ENCODE data around the gene KLHDC1. TPM values are rescaled to one million over a fixed set of nuclear protein-coding genes. Genes with fewer than 3 reads are reported as not detected.
"Not testable (repeated sequence)": the region's sequence is repeated elsewhere in the genome, so short reads cannot be mapped to it uniquely, and the experiment has no call there.

Gene KLHDC1
- total RNA-seq, 1 donor from 2014 or later, result 7.4 TPM

- Histone ChIP-seq H3K9me3 (no peaks in the 10 kb centered on the region), H3K4me3 (no peak overlapping the region), H3K27ac (no peak overlapping the region), H3K27me3 (ENCODE audit: low read depth) (no peaks in the 10 kb centered on the region), H3K36me3 (peaks cover 8% of the 10 kb centered on the region), H3K4me1 (no peaks in the 10 kb centered on the region)
- no peak for DNase-seq
- ATAC-seq, result no peak
- no peak for TF ChIP-seq CTCF (IDR thresholded peaks at IDR 0.05)
- intact Hi-C loops (cut with DNase I), result no loop called here
Observed at GRCh38 chr14:49703965-49704364, 11.0 kb downstream of the KLHDC1 start.

- ATAC-seq, result not testable (repeated sequence)
Observed at GRCh38 chr14:49704471-49704870, 11.6 kb downstream of the KLHDC1 start.

GRCh38 chr14:49710993-49711392 lies 18.1 kb downstream of the KLHDC1 start:
- H3K9me3 ChIP-seq; H3K4me1 ChIP-seq; intact Hi-C loops (cut with DNase I); H3K27me3 ChIP-seq (ENCODE audit: low read depth); ATAC-seq; H3K27ac ChIP-seq; H3K4me3 ChIP-seq; DNase-seq: not testable (repeated sequence)
- peaks cover 31% of the 10 kb centered on the region for H3K36me3 ChIP-seq

More at GRCh38 chr14:49704471-49704870, 11.6 kb downstream of the KLHDC1 start:
- H3K4me3 ChIP-seq; H3K27ac ChIP-seq; H3K36me3 ChIP-seq; H3K27me3 ChIP-seq (ENCODE audit: low read depth); intact Hi-C loops (cut with DNase I); H3K4me1 ChIP-seq; DNase-seq; H3K9me3 ChIP-seq: not testable (repeated sequence)

- no peaks in the 10 kb centered on the region for H3K27me3 ChIP-seq (ENCODE audit: low read depth)
- no peaks in the 10 kb centered on the region for H3K9me3 ChIP-seq
- TF ChIP-seq CTCF (IDR thresholded peaks at IDR 0.05), result no peak
- no peaks in the 10 kb centered on the region for H3K4me1 ChIP-seq
- intact Hi-C loops (cut with DNase I), result no loop called here
- no peak overlapping the region for H3K27ac ChIP-seq
- no peak for ATAC-seq
- no peak overlapping the region for H3K4me3 ChIP-seq
- peaks cover 37% of the 10 kb centered on the region for H3K36me3 ChIP-seq
- DNase-seq, result no peak
Observed at GRCh38 chr14:49720744-49721143, 27.8 kb downstream of the KLHDC1 start.

- H3K27ac ChIP-seq; H3K4me3 ChIP-seq; H3K4me1 ChIP-seq; intact Hi-C loops (cut with DNase I); ATAC-seq; H3K27me3 ChIP-seq (ENCODE audit: low read depth); DNase-seq; H3K9me3 ChIP-seq: not testable (repeated sequence)
- peaks cover 48% of the 10 kb centered on the region for H3K36me3 ChIP-seq
Observed at GRCh38 chr14:49721733-49722435, 29.0 kb downstream of the KLHDC1 start.

- H3K4me3 ChIP-seq, result no peak overlapping the region
- H3K9me3 ChIP-seq, result no peaks in the 10 kb centered on the region
- DNase-seq (no peak), ATAC-seq (no peak)
- no peak overlapping the region for H3K27ac ChIP-seq
- H3K27me3 ChIP-seq (ENCODE audit: low read depth), result no peaks in the 10 kb centered on the region
- intact Hi-C loops (cut with DNase I), result no loop called here
- H3K4me1 ChIP-seq, result no peaks in the 10 kb centered on the region
- no peak for TF ChIP-seq CTCF (IDR thresholded peaks at IDR 0.05)
- peaks cover 30% of the 10 kb centered on the region for H3K36me3 ChIP-seq
Observed at GRCh38 chr14:49727171-49727570, 34.3 kb downstream of the KLHDC1 start.

GRCh38 chr14:49732896-49733295 lies 40.0 kb downstream of the KLHDC1 start:
- H3K27me3 ChIP-seq (ENCODE audit: low read depth), result no peaks in the 10 kb centered on the region
- H3K4me1 ChIP-seq, result no peaks in the 10 kb centered on the region
- ATAC-seq, result no peak
- peaks cover 32% of the 10 kb centered on the region for H3K36me3 ChIP-seq
- H3K4me3 ChIP-seq, result no peak overlapping the region
- no peak overlapping the region for H3K27ac ChIP-seq
- no peak for TF ChIP-seq CTCF (IDR thresholded peaks at IDR 0.05)
- intact Hi-C loops (cut with DNase I), result no loop called here
- DNase-seq, result no peak
- no peaks in the 10 kb centered on the region for H3K9me3 ChIP-seq

All from lower lobe of right lung (tissue), 2 donors.